GM12873 (cell line): ENCODE results near the gene SHBG.

Experiments
- TF ChIP-seq, protein P1 (sequence below): IDR thresholded peaks from 2 replicates; pipeline ENCODE4 v1.5.1; 2012; ENCODE audit warnings: low read depth, mild to moderate bottlenecking, moderate library complexity, low read length, control low read depth; ENCODE audit not compliant: insufficient read depth; ENCODE audit errors: missing control alignments

The SHBG gene

DNA sequence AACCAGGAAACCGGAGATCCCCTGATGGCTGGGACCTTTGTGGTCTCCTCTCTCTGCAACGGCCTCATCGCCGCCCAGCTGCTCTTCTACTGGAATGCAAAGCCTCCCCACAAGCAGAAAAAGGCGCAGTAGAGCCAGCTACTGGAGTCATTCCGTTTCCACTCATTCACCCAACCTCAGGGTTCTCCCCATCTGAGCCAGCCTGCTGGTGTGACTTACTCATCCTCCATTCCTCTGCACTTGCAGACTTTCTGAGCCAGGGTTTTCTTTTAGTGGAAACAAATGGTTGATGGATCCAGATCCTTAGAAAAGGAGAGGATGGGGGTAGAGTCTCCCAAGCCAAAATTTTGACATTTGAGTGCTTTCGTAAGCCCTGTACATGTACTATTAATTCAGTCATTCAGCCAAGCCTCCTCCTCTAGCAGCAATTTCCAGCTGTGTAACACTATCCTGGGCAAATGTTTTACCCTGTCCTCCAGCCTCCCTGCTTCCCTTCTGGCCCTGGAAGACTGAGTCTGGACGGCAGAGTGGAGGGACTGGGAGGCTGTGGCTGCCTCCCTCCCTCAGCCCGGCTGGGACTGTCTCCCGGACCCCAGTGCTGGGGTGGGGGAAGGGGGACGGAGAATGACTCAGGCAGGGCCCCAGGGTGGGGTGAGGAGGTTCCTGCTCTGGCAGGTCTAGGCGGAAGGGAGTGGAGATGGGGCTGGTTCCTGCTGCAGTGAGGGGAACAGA lies 42.3 kb upstream of the SHBG start:
- TF ChIP-seq, protein P1, sequence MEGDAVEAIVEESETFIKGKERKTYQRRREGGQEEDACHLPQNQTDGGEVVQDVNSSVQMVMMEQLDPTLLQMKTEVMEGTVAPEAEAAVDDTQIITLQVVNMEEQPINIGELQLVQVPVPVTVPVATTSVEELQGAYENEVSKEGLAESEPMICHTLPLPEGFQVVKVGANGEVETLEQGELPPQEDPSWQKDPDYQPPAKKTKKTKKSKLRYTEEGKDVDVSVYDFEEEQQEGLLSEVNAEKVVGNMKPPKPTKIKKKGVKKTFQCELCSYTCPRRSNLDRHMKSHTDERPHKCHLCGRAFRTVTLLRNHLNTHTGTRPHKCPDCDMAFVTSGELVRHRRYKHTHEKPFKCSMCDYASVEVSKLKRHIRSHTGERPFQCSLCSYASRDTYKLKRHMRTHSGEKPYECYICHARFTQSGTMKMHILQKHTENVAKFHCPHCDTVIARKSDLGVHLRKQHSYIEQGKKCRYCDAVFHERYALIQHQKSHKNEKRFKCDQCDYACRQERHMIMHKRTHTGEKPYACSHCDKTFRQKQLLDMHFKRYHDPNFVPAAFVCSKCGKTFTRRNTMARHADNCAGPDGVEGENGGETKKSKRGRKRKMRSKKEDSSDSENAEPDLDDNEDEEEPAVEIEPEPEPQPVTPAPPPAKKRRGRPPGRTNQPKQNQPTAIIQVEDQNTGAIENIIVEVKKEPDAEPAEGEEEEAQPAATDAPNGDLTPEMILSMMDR: no peak

DNA sequence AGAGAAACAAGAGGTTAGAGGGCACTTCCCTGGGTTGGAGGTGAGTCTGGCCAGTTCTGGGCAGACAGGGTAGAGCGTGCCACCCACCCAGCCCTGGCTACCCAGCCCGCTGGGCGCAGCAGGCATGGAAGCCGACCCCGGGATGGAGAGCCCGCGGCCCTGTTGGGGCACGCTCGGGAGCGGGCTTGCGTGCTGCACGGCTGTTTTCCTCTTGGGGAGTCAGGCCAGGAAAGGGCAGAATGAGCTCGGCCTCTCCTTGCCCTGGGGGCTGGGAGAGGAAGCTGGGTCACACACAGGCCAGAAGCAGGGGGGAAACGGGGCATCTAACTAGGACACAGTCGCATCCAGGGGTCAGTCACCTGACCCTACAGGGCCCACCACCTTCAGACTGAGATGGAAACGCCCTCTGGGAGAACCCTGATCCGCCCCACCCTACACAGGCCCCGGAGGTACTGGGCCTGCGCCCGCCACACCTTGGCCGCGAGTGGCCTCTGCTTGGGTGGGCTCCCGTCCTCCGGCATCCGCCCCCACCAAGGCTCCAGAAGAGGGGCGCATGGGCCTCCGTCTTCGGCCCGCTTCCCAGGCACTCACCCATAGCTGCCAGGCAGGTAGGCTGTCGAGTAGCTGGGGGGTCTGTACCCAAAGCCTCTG lies 41.3 kb upstream of the SHBG start:
- TF ChIP-seq, protein P1: no peak

DNA sequence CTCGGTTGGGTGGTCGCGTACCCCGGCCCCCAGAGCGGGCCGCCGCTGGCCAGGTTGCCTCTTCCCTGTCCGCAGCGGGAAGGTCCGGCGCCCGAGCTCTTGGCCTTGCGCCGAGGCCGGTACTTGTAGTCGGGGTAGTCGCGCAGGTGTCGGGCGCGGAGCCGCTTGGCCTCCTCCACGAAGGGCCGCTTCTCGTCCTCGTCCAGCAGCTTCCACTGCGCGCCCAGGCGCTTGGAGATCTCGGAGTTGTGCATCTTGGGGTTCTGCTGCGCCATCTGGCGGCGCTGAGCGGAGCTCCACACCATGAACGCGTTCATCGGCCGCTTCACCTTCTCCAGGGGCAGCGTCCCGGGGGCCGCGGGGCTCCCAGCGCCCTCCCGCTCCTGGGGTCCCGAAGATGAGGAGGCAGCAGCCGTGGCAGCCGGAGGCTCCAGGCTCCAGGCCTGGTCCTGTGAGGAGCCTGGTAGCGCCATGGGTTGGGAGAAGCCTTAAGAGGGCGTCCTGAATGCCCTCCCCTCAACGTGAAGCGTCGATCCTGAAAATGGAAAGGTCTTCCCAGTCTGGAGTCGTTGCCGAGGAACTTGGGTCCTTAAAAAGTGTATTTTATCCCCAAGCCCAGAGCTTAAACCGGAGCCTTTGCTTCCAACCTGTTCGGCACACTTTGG lies 40.6 kb upstream of the SHBG start:
- TF ChIP-seq, protein P1: peak; percentile 89

GRCh38 chr17:7589891-7590691 lies 39.8 kb upstream of the SHBG start, which contains the start of gene SOX15:
Gene SOX15 (minus strand): TSS chr17:7590094. CDS start chr17:7589676, 418 bp downstream.
- TF ChIP-seq, protein P1: no peak

- TF ChIP-seq, protein P1: no peak
Observed at GRCh38 chr17:7590743-7591142, 39.2 kb upstream of the SHBG start.

GRCh38 chr17:7591596-7591995 lies 38.3 kb upstream of the SHBG start:
- TF ChIP-seq, protein P1: no peak

GRCh38 chr17:7592422-7593021 lies 37.4 kb upstream of the SHBG start:
- TF ChIP-seq, protein P1: no peak
